Thoracic aorta (tissue), 2 donors: ENCODE results near the gene SLC35F1. TPM values are rescaled to one million over a fixed set of nuclear protein-coding genes. Genes with fewer than 3 reads are reported as not detected.

ENCODE experiments used
- ATAC-seq: fragments of 150-250 bp; one replicate; pipeline ENCODE4 v1.8.0; 2017; ENCODE audit warnings: low read depth; ENCODE audit not compliant: insufficient number of reproducible peaks, low FRiP score
- DNase-seq: peaks from one replicate; pipeline ENCODE4 v3.0.0-alpha.2; 2020; ENCODE audit warnings: low spot score
- H3K27ac ChIP-seq, 2 donors: fragments of 200-600 bp; sonication (generic); 1 replicate in 1 of 2; 2 replicates in 1 of 2; pipeline ENCODE4 v1.5.1; 2016; ENCODE audit warnings: mild to moderate bottlenecking in 2 of 2, moderate library complexity in 2 of 2
- H3K27me3 ChIP-seq: fragments of 200-600 bp; sonication (generic); replicated peaks from 2 replicates; pipeline ENCODE4 v1.6.0; 2016; ENCODE audit warnings: mild to moderate bottlenecking; ENCODE audit not compliant: insufficient read depth
- H3K36me3 ChIP-seq: fragments of 200-600 bp; sonication (generic); one replicate; pipeline ENCODE4 v1.5.1; 2016
- H3K4me1 ChIP-seq, 2 donors: fragments of 200-600 bp; sonication (generic); 1 replicate in 1 of 2; 2 replicates in 1 of 2; pipeline versions ENCODE4 v1.5.1 to v1.6.0; 2016; ENCODE audit warnings: low read depth in 2 of 2, mild to moderate bottlenecking in 1 of 2; ENCODE audit not compliant: control insufficient read depth in 1 of 2
- H3K4me3 ChIP-seq: fragments of 200-600 bp; sonication (generic); 2 replicates; pipeline ENCODE4 v1.5.1; 2016; ENCODE audit warnings: mild to moderate bottlenecking
- H3K9me3 ChIP-seq: fragments of 200-600 bp; sonication (generic); 2 replicates; pipeline ENCODE4 v1.5.1; 2016
- CTCF ChIP-seq: fragments of 200-600 bp; sonication (generic); IDR thresholded peaks from one replicate; pipeline ENCODE4 v1.5.1; 2019; ENCODE audit warnings: antibody characterized with exemption
- total RNA-seq, 2 donors: library from RNA; depleted of rRNA; stranded (reverse); fragments of >200 nt; gene quantifications; one replicate each; pipeline versions ENCODE4 v1.1.0 to v1.2.3, GENCODE V29; 2016

SLC35F1 gene
- total RNA-seq, 2 donors from 2014 or later: 0.81 to 3.0 TPM

- H3K4me3 ChIP-seq: no peak overlapping the region
- H3K27ac ChIP-seq: no peak overlapping the region
- H3K36me3 ChIP-seq: no peaks in the 10 kb centered on the region
- no peak for DNase-seq
- H3K9me3 ChIP-seq: no peaks in the 10 kb centered on the region
- no peaks in the 10 kb centered on the region for H3K27me3 ChIP-seq
- no peak for ATAC-seq
- TF ChIP-seq CTCF: no peak
- no peaks in the 10 kb centered on the region for H3K4me1 ChIP-seq
These were observed 227.1 kb downstream of the SLC35F1 start for GRCh38 chr6:118134206-118134605.

- Histone ChIP-seq H3K9me3 (no peaks in the 10 kb centered on the region), H3K4me3 (no peak overlapping the region), H3K36me3 (no peaks in the 10 kb centered on the region), H3K27ac (no peak overlapping the region), H3K27me3 (no peaks in the 10 kb centered on the region), H3K4me1 (no peaks in the 10 kb centered on the region)
- no peak for DNase-seq
- TF ChIP-seq CTCF: no peak
- ATAC-seq: no peak
These were observed 227.7 kb downstream of the SLC35F1 start for GRCh38 chr6:118134736-118135135.

- no peaks in the 10 kb centered on the region for H3K27me3 ChIP-seq
- no peaks in the 10 kb centered on the region for H3K9me3 ChIP-seq
- H3K4me3 ChIP-seq: no peak overlapping the region
- no peaks in the 10 kb centered on the region for H3K36me3 ChIP-seq
- no peak for TF ChIP-seq CTCF
- H3K4me1 ChIP-seq: no peaks in the 10 kb centered on the region
- DNase-seq (no peak), ATAC-seq (no peak)
- no peak overlapping the region for H3K27ac ChIP-seq
These were observed 228.3 kb downstream of the SLC35F1 start for GRCh38 chr6:118135371-118135770.

GRCh38 chr6:118141211-118141610 is 234.1 kb downstream of the SLC35F1 start:
- no peak for TF ChIP-seq CTCF
- Histone ChIP-seq H3K27me3 (no peaks in the 10 kb centered on the region), H3K4me3 (no peak overlapping the region), H3K9me3 (no peaks in the 10 kb centered on the region), H3K36me3 (no peaks in the 10 kb centered on the region), H3K27ac (no peak overlapping the region), H3K4me1 (peaks cover 0 to 2% of the 10 kb centered on the region in 2 donors)
- no peak for DNase-seq
- ATAC-seq: no peak

GRCh38 chr6:118146584-118146983 is 239.5 kb downstream of the SLC35F1 start:
- DNase-seq (no peak), ATAC-seq (no peak)
- Histone ChIP-seq H3K9me3 (no peaks in the 10 kb centered on the region), H3K4me1 (peaks cover 0 to 2% of the 10 kb centered on the region in 2 donors), H3K36me3 (no peaks in the 10 kb centered on the region), H3K27me3 (no peaks in the 10 kb centered on the region), H3K4me3 (no peak overlapping the region), H3K27ac (no peak overlapping the region)
- no peak for TF ChIP-seq CTCF
